ENCODE results near the gene CDH4. TPM values are rescaled to one million over a fixed set of nuclear protein-coding genes. Genes with fewer than 3 reads are reported as not detected.
A peak's percentile ranks its signal among the peaks of the same experiment; 100 is the strongest.
"Not testable (repeated sequence)": the region's sequence is repeated elsewhere in the genome, so short reads cannot be mapped to it uniquely, and the experiment has no call there.

CDH4 gene
- total and polyA plus RNA-seq, 9 of the 15 experiments (the other 6 are each of a cell fraction or from before 2014, with no cell fraction given): 0.04 TPM; not detected in 8

DNA sequence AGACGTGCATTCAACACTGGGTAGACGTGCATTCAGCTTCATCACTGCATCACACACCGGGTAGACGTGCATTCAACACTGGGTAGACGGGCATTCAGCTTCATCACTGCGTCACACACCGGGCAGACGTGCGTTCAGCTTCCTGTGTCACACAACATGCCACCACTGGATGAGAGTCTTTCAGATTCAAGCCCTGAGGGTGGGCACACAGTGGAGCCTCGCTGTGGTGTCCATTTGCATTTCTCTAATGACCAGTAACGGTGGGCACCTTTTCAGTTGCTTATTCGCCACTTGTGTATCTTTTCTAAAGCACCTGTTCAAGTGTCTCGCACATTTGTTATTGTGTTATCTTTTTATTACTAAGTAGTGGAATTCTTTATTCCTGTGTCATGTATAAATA is 719.5 kb downstream of the CDH4 start:
- H3K27ac ChIP-seq (ENCODE audit: extremely low read depth, low read depth, low read length); H3K79me2 ChIP-seq (ENCODE audit: control insufficient read depth, insufficient read depth, low read length); H3K4me3 ChIP-seq; CTCF ChIA-PET (ENCODE audit: low intra/inter-chr PET ratio); BruUV-seq (replicated peaks); H3K9ac ChIP-seq (ENCODE audit: insufficient read depth in 1 of 2, low read depth in 2 of 2, low read length in 2 of 2); H3K4me1 ChIP-seq (replicated peaks in 1 of 2; ENCODE audit: control insufficient read depth in 2 of 2, insufficient read depth in 2 of 2, low read length in 2 of 2); H3K27me3 ChIP-seq (ENCODE audit: control insufficient read depth in 2 of 2, insufficient read depth in 2 of 2, low read length in 2 of 2); DNase-seq (ENCODE audit: extremely low read depth in 1 of 4, low spot score in 3 of 4); H2AFZ ChIP-seq (ENCODE audit: low read depth, low read length); ATAC-seq; H3K4me2 ChIP-seq (ENCODE audit: insufficient read depth, low read length); H4K20me1 ChIP-seq (replicated peaks; ENCODE audit: control insufficient read depth, insufficient read depth, low read length); H3K9me3 ChIP-seq (replicated peaks; ENCODE audit: control insufficient read depth, insufficient read depth, low read depth, low read length); intact Hi-C loops (cut with micrococcal nuclease); H3K9me1 ChIP-seq (ENCODE audit: control insufficient read depth, insufficient read depth, low read length); in situ Hi-C loops (cut with MboI); FAIRE-seq: not testable (repeated sequence)
- TF ChIP-seq AFF1 (IDR thresholded peaks at IDR 0.05; ENCODE audit: low read depth in 1 of 2, partially characterized antibody in 2 of 2): peak in 1 of 2 experiments; percentile 37
- H3K36me3 ChIP-seq (ENCODE audit: control insufficient read depth, insufficient read depth, low read length): peaks cover 31% of the 10 kb centered on the region; the same call in 1 of the 3 replicates
- POLR2A ChIA-PET: interaction anchor here (0.5 kb wide), 1 partner anchor 232 kb away, joined by 3 read pairs; no protein-coding TSS in a partner anchor
- WGBS (ENCODE audit: insufficient coverage, low coverage, missing lambda C conversion rate): 84% methylated on average over 5 of the region's 13 CpGs
